ENCODE data around the gene SLC6A2. TPM values are rescaled to one million over a fixed set of nuclear protein-coding genes. Genes with fewer than 3 reads are reported as not detected.

SLC6A2 gene
- total RNA-seq, 1 donor from 2014 or later, result not detected

DNA sequence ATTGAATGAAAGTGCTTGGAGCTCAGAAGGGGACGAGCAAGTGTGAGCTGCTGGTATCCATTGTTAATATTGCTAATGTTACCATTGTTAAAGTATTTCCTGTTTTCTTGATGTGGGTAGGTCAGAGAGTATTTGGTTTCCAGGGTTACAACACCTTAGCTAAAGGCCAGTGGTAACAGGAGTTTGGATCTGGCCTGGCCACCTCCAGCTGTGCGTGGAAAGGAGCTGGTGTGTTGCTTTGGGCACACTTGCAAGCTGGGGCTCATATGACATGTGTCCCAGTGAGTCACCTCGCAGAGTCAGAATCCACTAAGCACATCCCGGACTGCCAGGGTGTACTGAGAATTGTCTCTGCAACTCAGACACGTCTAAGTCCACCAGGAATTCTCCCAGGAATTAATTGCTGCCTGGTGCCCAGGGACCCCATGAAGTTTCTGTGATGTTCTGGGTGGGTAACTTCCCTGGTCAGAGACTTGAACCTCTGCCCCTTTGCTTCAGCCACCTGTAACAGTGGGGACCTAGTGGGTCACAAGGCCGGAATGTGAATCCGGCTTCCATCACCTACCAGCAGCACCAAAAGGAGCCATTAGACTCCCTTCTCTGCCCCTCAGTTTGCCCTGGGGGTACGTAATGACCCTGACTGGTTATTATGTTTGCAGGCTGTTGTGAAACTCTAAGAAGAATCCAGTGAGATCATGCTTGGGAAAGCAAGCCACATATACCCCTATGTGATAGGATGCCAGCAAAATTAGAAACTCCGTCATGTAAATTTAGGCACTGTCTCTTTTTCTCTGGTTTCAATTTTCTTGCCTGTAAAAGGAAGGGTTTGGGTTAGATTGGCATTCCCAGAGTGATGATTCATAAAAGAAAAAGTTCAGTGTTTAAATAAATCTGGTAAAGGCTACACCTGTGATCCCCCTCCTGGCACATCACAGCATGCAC, 12.8 kb downstream of the SLC6A2 start:
- no peak overlapping the region for H3K4me3 Mint-ChIP-seq (ENCODE audit: low read depth)
- DNase-seq (ENCODE audit: low spot score), result no peak

GRCh38 chr16:55671206-55671973, 15.6 kb downstream of the SLC6A2 start:
- Mint-ChIP-seq H3K36me3 (ENCODE audit: low read depth) (no peaks in the 10 kb centered on the region), H3K9me3 (no peaks in the 10 kb centered on the region), H3K27me3 (ENCODE audit: low read depth) (no peaks in the 10 kb centered on the region), H3K27ac (no peak overlapping the region), H3K4me1 (ENCODE audit: low read depth) (no peaks in the 10 kb centered on the region), H3K4me3 (ENCODE audit: low read depth) (no peak overlapping the region)
- DNase-seq (ENCODE audit: low spot score), result no peak
- intact Hi-C loops (cut with micrococcal nuclease), result no loop called here

More for the DNA sequence above, 12.8 kb downstream of the SLC6A2 start:
- H3K9me3 Mint-ChIP-seq, result no peaks in the 10 kb centered on the region
- H3K4me1 Mint-ChIP-seq (ENCODE audit: low read depth), result no peaks in the 10 kb centered on the region
- no peak overlapping the region for H3K27ac Mint-ChIP-seq
- no peaks in the 10 kb centered on the region for H3K27me3 Mint-ChIP-seq (ENCODE audit: low read depth)
- intact Hi-C loops (cut with micrococcal nuclease), result no loop called here
- H3K36me3 Mint-ChIP-seq (ENCODE audit: low read depth), result no peaks in the 10 kb centered on the region

DNA sequence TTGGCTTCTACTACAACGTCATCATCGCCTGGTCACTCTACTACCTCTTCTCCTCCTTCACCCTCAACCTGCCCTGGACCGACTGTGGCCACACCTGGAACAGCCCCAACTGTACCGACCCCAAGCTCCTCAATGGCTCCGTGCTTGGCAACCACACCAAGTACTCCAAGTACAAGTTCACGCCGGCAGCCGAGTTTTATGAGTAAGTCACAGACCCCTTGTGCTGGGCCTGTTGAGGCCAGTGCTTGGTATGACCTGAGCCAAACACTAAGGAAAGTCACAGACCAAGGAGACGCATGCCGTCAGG, 16.1 kb downstream of the SLC6A2 start:
- H3K4me3 Mint-ChIP-seq (ENCODE audit: low read depth), result no peak overlapping the region
- no peak overlapping the region for H3K27ac Mint-ChIP-seq
- intact Hi-C loops (cut with micrococcal nuclease), result no loop called here
- H3K4me1 Mint-ChIP-seq (ENCODE audit: low read depth), result no peaks in the 10 kb centered on the region
- no peaks in the 10 kb centered on the region for H3K9me3 Mint-ChIP-seq
- DNase-seq (ENCODE audit: low spot score), result no peak
- no peaks in the 10 kb centered on the region for H3K36me3 Mint-ChIP-seq (ENCODE audit: low read depth)
- no peaks in the 10 kb centered on the region for H3K27me3 Mint-ChIP-seq (ENCODE audit: low read depth)

DNA sequence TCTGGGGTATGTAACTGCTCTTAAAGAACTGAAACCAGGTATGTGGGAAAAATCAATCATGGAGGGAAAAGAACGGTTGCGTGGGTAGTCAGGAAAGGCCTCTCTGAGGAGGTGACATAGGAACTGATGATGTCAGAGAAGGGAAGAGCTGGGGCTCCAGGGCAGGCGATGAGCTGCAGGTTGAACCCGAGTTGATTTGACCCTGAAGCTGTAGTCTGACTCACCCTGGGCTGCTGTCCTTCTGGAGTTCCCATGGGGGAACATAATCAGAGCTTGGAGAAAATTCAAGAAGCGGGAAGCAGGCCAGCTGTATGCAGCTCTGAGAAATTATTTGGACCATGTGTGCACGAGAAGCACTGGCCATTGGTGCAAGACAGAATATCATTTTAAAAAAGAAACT, 16.7 kb downstream of the SLC6A2 start:
- Mint-ChIP-seq H3K4me3 (ENCODE audit: low read depth) (no peak overlapping the region), H3K27me3 (ENCODE audit: low read depth) (no peaks in the 10 kb centered on the region), H3K4me1 (ENCODE audit: low read depth) (no peaks in the 10 kb centered on the region), H3K36me3 (ENCODE audit: low read depth) (no peaks in the 10 kb centered on the region), H3K9me3 (no peaks in the 10 kb centered on the region), H3K27ac (no peak overlapping the region)
- intact Hi-C loops (cut with micrococcal nuclease), result no loop called here
- no peak for DNase-seq (ENCODE audit: low spot score)

- Mint-ChIP-seq H3K36me3 (ENCODE audit: low read depth) (no peaks in the 10 kb centered on the region), H3K27ac (no peak overlapping the region), H3K4me3 (ENCODE audit: low read depth) (no peak overlapping the region), H3K27me3 (ENCODE audit: low read depth) (no peaks in the 10 kb centered on the region), H3K9me3 (no peaks in the 10 kb centered on the region), H3K4me1 (ENCODE audit: low read depth) (no peaks in the 10 kb centered on the region)
- intact Hi-C loops (cut with micrococcal nuclease), result no loop called here
- DNase-seq (ENCODE audit: low spot score), result no peak
These were observed 22.5 kb downstream of the SLC6A2 start for GRCh38 chr16:55678161-55678821.

DNA sequence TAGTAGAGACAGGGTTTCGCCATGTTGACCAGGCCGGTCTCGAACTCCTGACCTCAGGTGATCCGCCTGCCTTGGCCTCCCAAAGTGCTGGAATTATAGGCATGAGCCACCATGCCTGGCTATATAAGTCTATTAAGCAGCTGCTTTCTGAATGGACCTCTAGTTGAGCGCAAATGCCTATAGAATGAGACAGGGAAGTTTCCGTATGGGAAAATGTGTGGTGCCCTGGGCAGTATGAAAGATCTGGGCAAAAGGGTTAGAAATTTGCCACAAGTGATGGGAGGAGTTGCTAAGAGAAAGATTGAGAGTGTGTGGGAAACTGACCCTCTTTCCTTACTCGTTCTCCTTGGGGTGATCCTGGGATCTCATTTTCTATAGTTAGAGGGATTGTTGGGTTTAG, 26.3 kb downstream of the SLC6A2 start:
- Mint-ChIP-seq H3K36me3 (ENCODE audit: low read depth) (no peaks in the 10 kb centered on the region), H3K4me1 (ENCODE audit: low read depth) (no peaks in the 10 kb centered on the region), H3K4me3 (ENCODE audit: low read depth) (no peak overlapping the region), H3K27ac (no peak overlapping the region), H3K27me3 (ENCODE audit: low read depth) (no peaks in the 10 kb centered on the region), H3K9me3 (no peaks in the 10 kb centered on the region)
- intact Hi-C loops (cut with micrococcal nuclease), result no loop called here
- no peak for DNase-seq (ENCODE audit: low spot score)

- no peaks in the 10 kb centered on the region for H3K36me3 Mint-ChIP-seq (ENCODE audit: low read depth)
- H3K27ac Mint-ChIP-seq, result no peak overlapping the region
- H3K9me3 Mint-ChIP-seq, result no peaks in the 10 kb centered on the region
- peaks cover 5% of the 10 kb centered on the region for H3K27me3 Mint-ChIP-seq (ENCODE audit: low read depth)
- H3K4me3 Mint-ChIP-seq (ENCODE audit: low read depth), result no peak overlapping the region
- intact Hi-C loops (cut with micrococcal nuclease), result no loop called here
- DNase-seq (ENCODE audit: low spot score), result no peak
- no peaks in the 10 kb centered on the region for H3K4me1 Mint-ChIP-seq (ENCODE audit: low read depth)
These were observed 30.2 kb downstream of the SLC6A2 start for GRCh38 chr16:55685973-55686372.

DNA sequence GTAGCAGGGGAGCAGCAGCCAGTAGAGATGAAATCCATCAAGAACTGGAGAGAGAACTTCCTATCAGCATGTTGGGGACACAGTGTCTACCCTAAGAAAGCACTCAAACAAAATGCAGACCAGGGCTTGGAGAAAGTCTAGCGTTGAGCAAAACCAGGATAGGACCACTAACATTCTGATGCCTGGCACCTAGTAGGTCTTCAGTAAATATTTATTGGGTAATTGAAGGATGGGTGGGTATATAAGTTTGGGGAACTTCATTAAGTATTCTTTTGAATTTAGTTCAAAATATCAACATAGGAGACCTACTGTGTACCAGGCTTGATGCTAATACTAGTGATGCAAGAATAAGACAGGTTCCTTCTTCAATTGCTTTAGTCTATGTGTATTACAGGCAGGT, 30.9 kb downstream of the SLC6A2 start:
- no peak overlapping the region for H3K4me3 Mint-ChIP-seq (ENCODE audit: low read depth)
- H3K4me1 Mint-ChIP-seq (ENCODE audit: low read depth), result no peaks in the 10 kb centered on the region
- no peak overlapping the region for H3K27ac Mint-ChIP-seq
- no peaks in the 10 kb centered on the region for H3K36me3 Mint-ChIP-seq (ENCODE audit: low read depth)
- peaks cover 5% of the 10 kb centered on the region for H3K27me3 Mint-ChIP-seq (ENCODE audit: low read depth)
- no peak for DNase-seq (ENCODE audit: low spot score)
- H3K9me3 Mint-ChIP-seq, result no peaks in the 10 kb centered on the region
- intact Hi-C loops (cut with micrococcal nuclease), result no loop called here

GRCh38 chr16:55687802-55688201, 32.0 kb downstream of the SLC6A2 start:
- intact Hi-C loops (cut with micrococcal nuclease), result no loop called here
- Mint-ChIP-seq H3K27me3 (ENCODE audit: low read depth) (peaks cover 5% of the 10 kb centered on the region), H3K9me3 (no peaks in the 10 kb centered on the region), H3K27ac (no peak overlapping the region), H3K4me1 (ENCODE audit: low read depth) (no peaks in the 10 kb centered on the region), H3K36me3 (ENCODE audit: low read depth) (no peaks in the 10 kb centered on the region), H3K4me3 (ENCODE audit: low read depth) (no peak overlapping the region)
- DNase-seq (ENCODE audit: low spot score), result no peak

DNA sequence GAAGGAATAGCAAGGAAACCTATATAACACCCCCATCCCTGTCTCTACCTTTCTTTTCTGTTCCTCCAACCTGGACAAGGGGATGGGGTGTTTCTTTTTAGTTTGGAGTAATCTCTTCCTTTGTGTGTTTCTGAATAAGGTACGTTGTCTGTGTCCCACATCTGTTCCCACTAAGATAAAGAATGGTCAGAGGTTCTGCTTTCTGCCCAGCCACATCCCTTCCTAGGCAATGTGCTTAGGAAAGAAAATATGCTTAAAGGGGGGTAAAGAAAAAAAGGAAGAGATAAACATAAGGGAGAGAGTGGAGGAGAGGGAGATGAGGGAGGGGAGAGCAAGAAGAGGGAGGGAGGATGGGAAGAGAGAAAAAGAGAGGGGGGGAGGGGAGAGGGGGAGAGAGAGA, 35.1 kb downstream of the SLC6A2 start:
- no peak overlapping the region for H3K27ac Mint-ChIP-seq
- no peak overlapping the region for H3K4me3 Mint-ChIP-seq (ENCODE audit: low read depth)
- no peaks in the 10 kb centered on the region for H3K9me3 Mint-ChIP-seq
- no peaks in the 10 kb centered on the region for H3K4me1 Mint-ChIP-seq (ENCODE audit: low read depth)
- no peaks in the 10 kb centered on the region for H3K36me3 Mint-ChIP-seq (ENCODE audit: low read depth)
- intact Hi-C loops (cut with micrococcal nuclease), result no loop called here
- no peak for DNase-seq (ENCODE audit: low spot score)
- H3K27me3 Mint-ChIP-seq (ENCODE audit: low read depth), result peaks cover 5% of the 10 kb centered on the region

DNA sequence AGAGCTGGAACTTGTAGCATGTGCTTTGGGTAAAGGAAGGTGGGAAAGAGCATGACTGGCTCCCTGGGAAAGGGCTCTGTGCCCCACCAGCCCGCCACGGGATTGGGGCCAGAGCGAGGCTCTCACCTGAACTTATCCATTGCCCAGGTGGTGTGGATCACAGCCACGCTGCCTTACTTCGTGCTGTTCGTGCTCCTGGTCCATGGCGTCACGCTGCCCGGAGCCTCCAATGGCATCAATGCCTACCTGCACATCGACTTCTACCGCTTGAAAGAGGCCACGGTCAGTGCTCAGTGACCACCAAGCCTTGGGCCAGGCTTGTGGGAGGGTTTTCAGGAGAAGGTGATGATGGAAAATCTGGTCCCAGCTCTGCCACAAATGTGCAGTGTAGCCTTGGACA, 36.0 kb downstream of the SLC6A2 start:
- no peak overlapping the region for H3K4me3 Mint-ChIP-seq (ENCODE audit: low read depth)
- H3K36me3 Mint-ChIP-seq (ENCODE audit: low read depth), result no peaks in the 10 kb centered on the region
- H3K4me1 Mint-ChIP-seq (ENCODE audit: low read depth), result no peaks in the 10 kb centered on the region
- intact Hi-C loops (cut with micrococcal nuclease), result no loop called here
- H3K27me3 Mint-ChIP-seq (ENCODE audit: low read depth), result peaks cover 5% of the 10 kb centered on the region
- no peaks in the 10 kb centered on the region for H3K9me3 Mint-ChIP-seq
- DNase-seq (ENCODE audit: low spot score), result no peak
- no peak overlapping the region for H3K27ac Mint-ChIP-seq

- intact Hi-C loops (cut with micrococcal nuclease), result no loop called here
- no peaks in the 10 kb centered on the region for H3K36me3 Mint-ChIP-seq (ENCODE audit: low read depth)
- no peaks in the 10 kb centered on the region for H3K9me3 Mint-ChIP-seq
These were observed 39.8 kb downstream of the SLC6A2 start for GRCh38 chr16:55695595-55695994.

DNA sequence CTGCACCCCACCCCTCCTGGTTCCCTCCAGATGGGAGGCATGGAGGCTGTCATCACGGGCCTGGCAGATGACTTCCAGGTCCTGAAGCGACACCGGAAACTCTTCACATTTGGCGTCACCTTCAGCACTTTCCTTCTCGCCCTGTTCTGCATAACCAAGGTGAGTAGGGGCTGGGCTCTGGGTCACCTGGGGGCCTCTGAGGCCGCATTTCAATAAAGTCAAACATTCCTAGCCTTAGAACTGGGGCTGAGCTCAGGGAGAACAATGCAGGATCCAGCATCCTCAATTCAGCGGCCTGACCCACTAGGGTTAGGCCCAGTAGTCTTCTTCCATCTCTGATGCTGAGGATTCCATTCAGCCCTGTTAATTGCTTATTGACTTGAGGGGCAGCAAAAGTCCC, 42.1 kb downstream of the SLC6A2 start:
- Mint-ChIP-seq H3K27me3 (ENCODE audit: low read depth) (peaks cover 2% of the 10 kb centered on the region), H3K27ac (no peak overlapping the region), H3K9me3 (no peaks in the 10 kb centered on the region), H3K4me1 (ENCODE audit: low read depth) (peaks cover 3% of the 10 kb centered on the region), H3K4me3 (ENCODE audit: low read depth) (no peak overlapping the region), H3K36me3 (ENCODE audit: low read depth) (no peaks in the 10 kb centered on the region)
- intact Hi-C loops (cut with micrococcal nuclease), result no loop called here
- no peak for DNase-seq (ENCODE audit: low spot score)

More at GRCh38 chr16:55695595-55695994, 39.8 kb downstream of the SLC6A2 start:
- Mint-ChIP-seq H3K27me3 (ENCODE audit: low read depth) (no peaks in the 10 kb centered on the region), H3K4me1 (ENCODE audit: low read depth) (no peaks in the 10 kb centered on the region), H3K27ac (no peak overlapping the region), H3K4me3 (ENCODE audit: low read depth) (no peak overlapping the region)
- no peak for DNase-seq (ENCODE audit: low spot score)
